H1 (cell line): Measurements from ENCODE around the gene EFR3B. TPM values are rescaled to one million over a fixed set of nuclear protein-coding genes. Genes with fewer than 3 reads are reported as not detected.

Source experiments
- CTCF ChIA-PET: fragments of 300-600 bp; sonication (Branson Sonifier 250); formaldehyde crosslinking; loops from one replicate; lab custom pipeline; 2021; ENCODE audit not compliant: partially characterized antibody; lab: Charles Lee
- POLR2A ChIA-PET: fragments of 300-600 bp; sonication (Branson Sonifier 250); formaldehyde crosslinking; loops from one replicate; lab custom pipeline; 2021; ENCODE audit warnings: inconsistent platforms; ENCODE audit not compliant: partially characterized antibody; lab: Charles Lee
- DNase-seq, 2 experiments: peaks; one replicate each; pipeline versions ENCODE4 v3.0.0 to v3.0.0-alpha.2; 2010 to 2022; ENCODE audit warnings: low spot score in 2 of 2, low read depth in 1 of 2, mixed read lengths in 1 of 2
- FAIRE-seq: peaks from 2 replicates; lab custom pipeline; 2011; peaks lifted over from hg19 to GRCh38; lab: Jason Lieb, UNC
- H2AFZ ChIP-seq: 2 replicates; pipeline ENCODE4 v1.8.1; 2012; ENCODE audit warnings: low read length, inconsistent platforms
- H2AK5ac ChIP-seq: 2 replicates; pipeline ENCODE4 v1.6.1; 2013; ENCODE audit warnings: low read depth, low read length
- H2BK120ac ChIP-seq: replicated peaks from 2 replicates; pipeline ENCODE3; 2013; ENCODE audit warnings: low read depth, low read length, inconsistent platforms
- H2BK12ac ChIP-seq: 2 replicates; pipeline ENCODE4 v1.6.1; 2013; ENCODE audit warnings: low read depth, low read length
- H2BK15ac ChIP-seq: 2 replicates; pipeline ENCODE4 v1.6.1; 2013; ENCODE audit warnings: low read length
- H2BK20ac ChIP-seq: 2 replicates; pipeline ENCODE4 v1.6.1; 2013; ENCODE audit warnings: low read length
- H2BK5ac ChIP-seq: 2 replicates; pipeline ENCODE4 v1.6.1; 2013; ENCODE audit warnings: low read depth, low read length
- H3K14ac ChIP-seq: 2 replicates; pipeline ENCODE4 v1.6.1; 2013; ENCODE audit warnings: inconsistent platforms; ENCODE audit not compliant: insufficient read length
- H3K18ac ChIP-seq: 2 replicates; pipeline ENCODE4 v1.6.1; 2013; ENCODE audit warnings: low read length; ENCODE audit errors: extremely low read depth
- H3K23ac ChIP-seq: 2 replicates; pipeline ENCODE4 v1.6.1; 2013; ENCODE audit warnings: inconsistent platforms; ENCODE audit not compliant: insufficient read length
- H3K23me2 ChIP-seq: 2 replicates; pipeline ENCODE4 v1.6.1; 2013; ENCODE audit warnings: low read depth, low read length
- H3K27ac ChIP-seq: 2 replicates; pipeline ENCODE4 v1.6.1; 2011; ENCODE audit warnings: low read depth, low read length, inconsistent platforms
- H3K27me3 ChIP-seq, 4 experiments: replicated peaks in 1 of 4; 1 replicate in 1 of 4; 2 replicates in 3 of 4; pipeline versions ENCODE4 v1.6.1 to v1.8.1; 2011 to 2013; ENCODE audit warnings: low read length in 3 of 4, mild to moderate bottlenecking in 3 of 4, inconsistent platforms in 2 of 4, mixed read lengths in 2 of 4, moderate library complexity in 1 of 4; ENCODE audit not compliant: control insufficient read depth in 3 of 4, insufficient read depth in 3 of 4; ENCODE audit errors: extremely low read depth in 1 of 4
- H3K36me3 ChIP-seq, 4 experiments: 2 replicates each; pipeline versions ENCODE4 v1.6.1 to v1.8.1; 2011 to 2013; ENCODE audit warnings: mild to moderate bottlenecking in 4 of 4, low read length in 3 of 4, moderate library complexity in 2 of 4, control low read depth in 1 of 4, inconsistent platforms in 1 of 4; ENCODE audit not compliant: insufficient read depth in 4 of 4, control insufficient read depth in 2 of 4
- H3K4ac ChIP-seq: replicated peaks from 2 replicates; pipeline ENCODE3; 2013; ENCODE audit warnings: low read length, low read depth, mixed read lengths, inconsistent platforms; ENCODE audit not compliant: insufficient read length
- H3K4me1 ChIP-seq, 4 experiments: replicated peaks in 1 of 4; 1 replicate in 1 of 4; 2 replicates in 3 of 4; pipeline versions ENCODE4 v1.6.1 to v1.8.1; 2011 to 2013; ENCODE audit warnings: low read length in 3 of 4, inconsistent platforms in 2 of 4, mixed read lengths in 1 of 4; ENCODE audit not compliant: insufficient read depth in 4 of 4, control insufficient read depth in 3 of 4
- H3K4me2 ChIP-seq, 2 experiments: 2 replicates each; pipeline versions ENCODE4 v1.6.1 to v1.8.1; 2011 to 2013; ENCODE audit warnings: low read depth in 2 of 2, low read length in 2 of 2, control low read depth in 1 of 2, inconsistent platforms in 1 of 2, mild to moderate bottlenecking in 1 of 2; ENCODE audit not compliant: insufficient read depth in 1 of 2
- H3K4me3 ChIP-seq, 4 experiments: fragments of 200-600, 300-600 bp in 1 of 4; sonication (generic), shearing (Covaris generic), sonication (Bioruptor Twin) in 1 of 4; 2 replicates each; pipeline versions ENCODE4 v1.5.1 to v1.8.1; 2011 to 2016; ENCODE audit warnings: low read length in 4 of 4, low read depth in 3 of 4, control low read depth in 2 of 4, inconsistent platforms in 2 of 4, mild to moderate bottlenecking in 2 of 4, mixed read lengths in 1 of 4, moderate library complexity in 1 of 4; ENCODE audit not compliant: insufficient read depth in 2 of 4; ENCODE audit errors: extremely low read depth in 1 of 4
- H3K56ac ChIP-seq: replicated peaks from 2 replicates; pipeline ENCODE3; 2013; ENCODE audit warnings: low read depth, mild to moderate bottlenecking, mixed read lengths, low read length, inconsistent platforms; ENCODE audit not compliant: insufficient read length
- H3K79me1 ChIP-seq: 2 replicates; pipeline ENCODE4 v1.6.1; 2013; ENCODE audit warnings: low read depth, low read length, control low read depth
- H3K79me2 ChIP-seq, 2 experiments: 2 replicates each; pipeline versions ENCODE4 v1.6.1 to v1.8.1; 2012 to 2013; ENCODE audit warnings: low read length in 2 of 2, mild to moderate bottlenecking in 2 of 2, inconsistent platforms in 1 of 2; ENCODE audit not compliant: insufficient read depth in 2 of 2, control insufficient read depth in 1 of 2
- H3K9ac ChIP-seq, 4 experiments: replicated peaks in 1 of 4; 1 replicate in 1 of 4; 2 replicates in 3 of 4; pipeline versions ENCODE4 v1.6.1 to v1.8.1; 2011 to 2013; ENCODE audit warnings: low read depth in 3 of 4, low read length in 3 of 4, control low read depth in 2 of 4, mild to moderate bottlenecking in 2 of 4, moderate library complexity in 2 of 4, inconsistent platforms in 1 of 4; ENCODE audit errors: extremely low read depth in 1 of 4
- H3K9me3 ChIP-seq, 2 experiments: 2 replicates each; pipeline versions ENCODE4 v1.6.1 to v1.8.1; 2012 to 2013; ENCODE audit warnings: mild to moderate bottlenecking in 2 of 2, moderate library complexity in 2 of 2, control low read depth in 1 of 2, inconsistent platforms in 1 of 2, low read depth in 1 of 2, low read length in 1 of 2, mixed read lengths in 1 of 2; ENCODE audit not compliant: insufficient read depth in 2 of 2
- H4K20me1 ChIP-seq, 2 experiments: replicated peaks in 1 of 2; 2 replicates each; pipeline versions ENCODE3 to v1.8.1; 2011 to 2013; ENCODE audit warnings: inconsistent platforms in 2 of 2, low read length in 2 of 2, mild to moderate bottlenecking in 1 of 2; ENCODE audit not compliant: insufficient read depth in 2 of 2, control insufficient read depth in 1 of 2
- H4K5ac ChIP-seq: 2 replicates; pipeline ENCODE4 v1.6.1; 2013; ENCODE audit warnings: low read length, low read depth, mixed read lengths, inconsistent platforms; ENCODE audit not compliant: insufficient read length
- H4K8ac ChIP-seq: 2 replicates; pipeline ENCODE4 v1.8.0; 2013; ENCODE audit warnings: mild to moderate bottlenecking, moderate library complexity, low read length, inconsistent platforms; ENCODE audit not compliant: insufficient read depth; ENCODE audit errors: extremely low read depth
- H4K91ac ChIP-seq: replicated peaks from 2 replicates; pipeline ENCODE3; 2013; ENCODE audit warnings: low read length, mixed read lengths, inconsistent platforms; ENCODE audit not compliant: insufficient read length
- ASH2L ChIP-seq: fragments of 200-600, 300-600 bp; sonication (generic); IDR thresholded peaks from one replicate; pipeline ENCODE4 v1.7.1; 2017; ENCODE audit warnings: low read length
- BRCA1 ChIP-seq: IDR thresholded peaks from 2 replicates; pipeline ENCODE4 v1.6.1; 2012; ENCODE audit warnings: low read depth, low read length, improper control_type of control experiment
- CBX8 ChIP-seq: fragments of 300-800, 300-1000 bp; sonication (generic); IDR thresholded peaks from 2 replicates; pipeline ENCODE4 v1.7.1; 2016; ENCODE audit warnings: low read depth, low read length, borderline replicate concordance
- CREB1 ChIP-seq: IDR thresholded peaks from 2 replicates; pipeline ENCODE4 v1.6.1; 2012; ENCODE audit warnings: inconsistent platforms
- CTBP2 ChIP-seq: IDR thresholded peaks from 2 replicates; pipeline ENCODE4 v1.7.0; 2011; ENCODE audit warnings: borderline replicate concordance, mild to moderate bottlenecking, moderate library complexity, mixed read lengths, low read length; ENCODE audit not compliant: insufficient read depth, insufficient read length
- EGR1 ChIP-seq: IDR thresholded peaks from 2 replicates; pipeline ENCODE4 v1.6.1; 2011; ENCODE audit warnings: low read depth, low read length, borderline replicate concordance
- GTF2F1 ChIP-seq: IDR thresholded peaks from 2 replicates; pipeline ENCODE4 v1.6.1; 2012; ENCODE audit warnings: low read depth, low read length, improper control_type of control experiment, borderline replicate concordance
- POLR2A ChIP-seq, 2 experiments: IDR thresholded peaks; 1 replicate in 1 of 2; 2 replicates in 1 of 2; pipeline ENCODE4 v1.6.1; 2011; ENCODE audit warnings: low read depth in 2 of 2, low read length in 2 of 2, mild to moderate bottlenecking in 2 of 2; ENCODE audit errors: control extremely low read depth in 1 of 2
- SIN3A ChIP-seq, 2 experiments: IDR thresholded peaks in 1 of 2; conservative IDR thresholded peaks in 1 of 2; 2 replicates each; pipeline ENCODE4 v1.6.1; 2011 to 2012; ENCODE audit warnings: low read length in 2 of 2, improper control_type of control experiment in 1 of 2, low read depth in 1 of 2, mild to moderate bottlenecking in 1 of 2
- SP4 ChIP-seq: IDR thresholded peaks from 2 replicates; pipeline ENCODE4 v1.6.1; 2012; ENCODE audit warnings: low read length, inconsistent platforms
- TAF1 ChIP-seq: IDR thresholded peaks from 2 replicates; pipeline ENCODE4 v1.6.1; 2011; ENCODE audit warnings: mild to moderate bottlenecking, low read depth, low read length
- TAF7 ChIP-seq: optimal IDR thresholded peaks from 2 replicates; pipeline ENCODE3; 2011; ENCODE audit warnings: low read depth, mild to moderate bottlenecking, inconsistent platforms, low read length, moderate library complexity, borderline replicate concordance
- TBP ChIP-seq: IDR thresholded peaks from 2 replicates; pipeline ENCODE4 v1.6.1; 2011; ENCODE audit warnings: low read depth, low read length, improper control_type of control experiment
- ZNF274 ChIP-seq: IDR thresholded peaks from 2 replicates; pipeline ENCODE4 v1.7.0; 2012; ENCODE audit warnings: low read length, borderline replicate concordance; ENCODE audit errors: extremely low read depth
- WGBS, 2 experiments: shearing (Covaris generic) in 1 of 2; methylation state at CpG; one replicate each; pipeline versions ENCODE4 v1.1.6 to v1.1.7; 2013 to 2015; ENCODE audit warnings: low lambda C conversion rate in 2 of 2, mixed read lengths in 2 of 2, inconsistent platforms in 1 of 2, low coverage in 1 of 2, missing lambda C conversion rate in 1 of 2; ENCODE audit not compliant: insufficient replicate concordance in 2 of 2, insufficient coverage in 1 of 2, insufficient read length in 1 of 2; ENCODE audit errors: extremely low coverage in 1 of 2, missing lambda C conversion rate in 1 of 2; 5-methylcytosine and 5-hydroxymethylcytosine counted together
- polyA plus RNA-seq, 7 experiments: library from polyadenylated mRNA; depleted of rRNA in 3 of 7; stranded (reverse) in 5 of 7; unstranded in 2 of 7; fragments of >200 nt in 5 of 7; fragments of 200-250 nt in 2 of 7; gene quantifications; 1 replicate in 5 of 7; 2 replicates in 1 of 7; 4 replicates in 1 of 7; pipeline versions ENCODE4 v1.2.1 to v1.2.3, GENCODE V29; 2011 to 2013; ENCODE audit warnings: missing spikeins in 2 of 7, mixed read lengths in 2 of 7
- total RNA-seq: library from RNA; stranded (reverse); fragmentation: NEBNext Ultra II Directional; extraction: Animal tissue kit (Norgen Biotek cat#: 25700); gene quantifications from 2 replicates; pipeline ENCODE4 v1.2.1, GENCODE V29; 2021
- TF ChIP-seq, protein P1 (sequence below): IDR thresholded peaks from 2 replicates; pipeline ENCODE4 v1.6.1; 2011; ENCODE audit warnings: low read depth, mild to moderate bottlenecking, low read length; ENCODE audit not compliant: insufficient read depth

The EFR3B gene
- total and polyA plus RNA-seq, 2 of the 8 experiments (the other 6 are each of a cell fraction or from before 2014, with no cell fraction given) = 3.4 to 9.6 TPM

DNA sequence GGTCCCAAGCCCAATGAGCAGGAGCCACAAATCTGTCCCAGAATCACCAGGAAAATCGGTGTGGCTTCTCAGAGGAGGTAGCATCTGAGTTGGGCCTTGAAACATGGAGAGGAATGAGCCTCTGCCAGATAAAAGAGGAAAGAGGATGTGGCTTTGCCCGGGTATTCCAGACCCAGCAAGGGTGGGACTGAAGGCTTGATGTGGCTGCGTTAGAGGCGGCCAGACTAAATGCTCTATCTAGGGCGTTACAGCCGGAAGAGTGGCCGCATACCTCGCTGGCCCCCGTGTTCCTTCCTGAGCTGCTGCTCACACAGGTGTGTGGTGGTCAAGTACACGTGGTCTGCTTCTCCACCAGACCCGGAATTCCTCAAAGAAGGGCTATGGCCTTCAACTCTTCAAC, 160.4 kb downstream of the EFR3B start:
- Histone ChIP-seq H3K4ac (no peak overlapping the region), H3K36me3 (no peaks in the 10 kb centered on the region), H2BK5ac (no peak overlapping the region), H3K56ac (no peak overlapping the region), H3K27me3 (no peaks in the 10 kb centered on the region), H4K91ac (no peak overlapping the region), H3K9me3 (no peaks in the 10 kb centered on the region), H4K8ac (no peak overlapping the region; the same call in 1 of the 2 replicates), H3K27ac (no peak overlapping the region), H3K4me2 (no peak overlapping the region), H2BK20ac (no peak overlapping the region), H3K79me2 (no peaks in the 10 kb centered on the region), H3K23ac (no peak overlapping the region), H3K23me2 (no peaks in the 10 kb centered on the region), H3K9ac (no peak overlapping the region), H3K79me1 (no peaks in the 10 kb centered on the region), H3K4me1 (peaks cover 0 to 5% (median 2%) of the 10 kb centered on the region in 4 experiments; a peak in 4 of 7 replicates), H3K4me3 (no peak overlapping the region), H2BK15ac (peak overlapping the region; percentile 92; the same call in 1 of the 2 replicates), H3K18ac (no peak overlapping the region), H2AK5ac (no peak overlapping the region), H2BK12ac (no peak overlapping the region), H4K20me1 (no peaks in the 10 kb centered on the region), H4K5ac (no peak overlapping the region), H2AFZ (no peak overlapping the region), H3K14ac (no peak overlapping the region), H2BK120ac (no peak overlapping the region)
- POLR2A ChIA-PET = no interaction called here
- FAIRE-seq = no peak
- WGBS, 2 experiments = 86% methylated on average over 11 of the region's 11 CpGs; no CpG with 5 or more reads in 1 of the 2 experiments
- no peak for DNase-seq
- CTCF ChIA-PET = interaction anchor here (0.6 to 0.7 kb wide), 2 partner anchors 38 to 122 kb away, joined by 3 read pairs; no protein-coding TSS in a partner anchor
- no peak for TF ChIP-seq TBP
- no peak for TF ChIP-seq CTBP2
- no peak for TF ChIP-seq GTF2F1
- no peak for TF ChIP-seq EGR1
- TF ChIP-seq SP4 = no peak
- TF ChIP-seq CREB1 = no peak
- TF ChIP-seq TAF7 = no peak
- no peak for TF ChIP-seq BRCA1
- no peak for TF ChIP-seq ASH2L
- TF ChIP-seq ZNF274 = no peak
- TF ChIP-seq CBX8 = no peak
- no peak for TF ChIP-seq TAF1
- no peak for TF ChIP-seq POLR2A (IDR thresholded peaks at IDR 0.05; ENCODE audit: control extremely low read depth in 1 of 2, low read depth in 2 of 2, low read length in 2 of 2)
- TF ChIP-seq, protein P1, sequence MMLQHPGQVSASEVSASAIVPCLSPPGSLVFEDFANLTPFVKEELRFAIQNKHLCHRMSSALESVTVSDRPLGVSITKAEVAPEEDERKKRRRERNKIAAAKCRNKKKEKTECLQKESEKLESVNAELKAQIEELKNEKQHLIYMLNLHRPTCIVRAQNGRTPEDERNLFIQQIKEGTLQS = no peak
- TF ChIP-seq SIN3A (conservative IDR thresholded peaks at IDR 0.05 in 1 of 2, IDR thresholded peaks at IDR 0.05 in 1 of 2; ENCODE audit: low read depth in 1 of 2, low read length in 2 of 2) = no peak
